ENCODE measurements around the gene SLC38A11. TPM values are rescaled to one million over a fixed set of nuclear protein-coding genes. Genes with fewer than 3 reads are reported as not detected.

Gene SLC38A11
- total and polyA plus RNA-seq, 2 experiments from 2014 or later, result not detected

DNA sequence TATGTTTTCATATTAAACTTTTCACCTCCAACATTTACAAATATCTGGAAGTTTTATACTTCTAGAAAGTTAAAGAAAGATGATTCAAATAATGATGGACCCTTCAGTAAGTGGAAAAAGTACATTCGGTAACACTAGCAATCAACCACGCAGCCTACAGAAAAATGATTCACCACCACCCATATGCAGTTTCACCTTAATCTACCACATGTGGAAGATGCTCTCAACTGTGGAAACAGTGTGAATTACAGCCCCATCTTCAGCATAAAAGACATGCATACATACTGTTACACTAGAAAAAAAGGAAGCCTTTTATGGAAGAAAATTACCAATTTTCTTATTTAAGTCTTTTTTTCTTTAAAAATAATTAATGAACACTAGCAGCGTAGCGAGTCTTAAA lies 1.1 kb downstream of the SLC38A11 start:
- Histone ChIP-seq H3K4me1 (ENCODE audit: insufficient read depth) (0 out of 2 replicates have a peak, but pooled peaks cover 4% of the 10 kb centered on the region), H3K9me2 (ENCODE audit: insufficient read depth) (no peaks in the 10 kb centered on the region), H3K4me3 (no peak overlapping the region), H3K79me2 (replicated peaks; ENCODE audit: insufficient read depth) (no peaks in the 10 kb centered on the region), H3K27ac (ENCODE audit: low read depth) (no peak overlapping the region), H3K36me3 (ENCODE audit: insufficient read depth) (no peaks in the 10 kb centered on the region), H3K27me3 (ENCODE audit: insufficient read depth) (no peaks in the 10 kb centered on the region), H4K20me1 (replicated peaks; ENCODE audit: insufficient read depth) (no peaks in the 10 kb centered on the region), H2AFZ (no peak overlapping the region), H3K4me2 (no peak overlapping the region), H3F3A (replicated peaks; ENCODE audit: low read depth) (no peaks in the 10 kb centered on the region)
- H3K4me3 Mint-ChIP-seq, result no peak overlapping the region
- DNase-seq (ENCODE audit: low spot score) (no peak), ATAC-seq (no peak)
- H3K36me3 Mint-ChIP-seq (ENCODE audit: low read depth), result no peaks in the 10 kb centered on the region
- no peaks in the 10 kb centered on the region; the same call in 2 of the 3 replicates for H3K9me3 Mint-ChIP-seq
- H3K4me1 Mint-ChIP-seq, result peaks cover 3% of the 10 kb centered on the region
- H3K27ac Mint-ChIP-seq, result no peak overlapping the region
- H3K27me3 Mint-ChIP-seq (ENCODE audit: insufficient read depth, low read depth, poor library complexity), result peaks cover 3% of the 10 kb centered on the region
- TF ChIP-seq EZH2phosphoT487 (IDR thresholded peaks at IDR 0.05; ENCODE audit: unreplicated experiment) (no peak), NANOG (IDR thresholded peaks at IDR 0.05; ENCODE audit: borderline replicate concordance) (no peak), EZH2 (IDR thresholded peaks at IDR 0.05; ENCODE audit: low read depth, unreplicated experiment) (no peak), POLR2AphosphoS5 (IDR thresholded peaks at IDR 0.05; ENCODE audit: low read depth) (no peak), ZNF331 (CRISPR knock-in tag; IDR thresholded peaks at IDR 0.05; ENCODE audit: low read depth) (no peak), ZNF114 (CRISPR knock-in tag; IDR thresholded peaks at IDR 0.05) (no peak), JUNB (IDR thresholded peaks at IDR 0.05; ENCODE audit: unreplicated experiment) (no peak), STAT1 (IDR thresholded peaks at IDR 0.05; ENCODE audit: unreplicated experiment) (no peak)
- TF ChIP-seq, protein P1, sequence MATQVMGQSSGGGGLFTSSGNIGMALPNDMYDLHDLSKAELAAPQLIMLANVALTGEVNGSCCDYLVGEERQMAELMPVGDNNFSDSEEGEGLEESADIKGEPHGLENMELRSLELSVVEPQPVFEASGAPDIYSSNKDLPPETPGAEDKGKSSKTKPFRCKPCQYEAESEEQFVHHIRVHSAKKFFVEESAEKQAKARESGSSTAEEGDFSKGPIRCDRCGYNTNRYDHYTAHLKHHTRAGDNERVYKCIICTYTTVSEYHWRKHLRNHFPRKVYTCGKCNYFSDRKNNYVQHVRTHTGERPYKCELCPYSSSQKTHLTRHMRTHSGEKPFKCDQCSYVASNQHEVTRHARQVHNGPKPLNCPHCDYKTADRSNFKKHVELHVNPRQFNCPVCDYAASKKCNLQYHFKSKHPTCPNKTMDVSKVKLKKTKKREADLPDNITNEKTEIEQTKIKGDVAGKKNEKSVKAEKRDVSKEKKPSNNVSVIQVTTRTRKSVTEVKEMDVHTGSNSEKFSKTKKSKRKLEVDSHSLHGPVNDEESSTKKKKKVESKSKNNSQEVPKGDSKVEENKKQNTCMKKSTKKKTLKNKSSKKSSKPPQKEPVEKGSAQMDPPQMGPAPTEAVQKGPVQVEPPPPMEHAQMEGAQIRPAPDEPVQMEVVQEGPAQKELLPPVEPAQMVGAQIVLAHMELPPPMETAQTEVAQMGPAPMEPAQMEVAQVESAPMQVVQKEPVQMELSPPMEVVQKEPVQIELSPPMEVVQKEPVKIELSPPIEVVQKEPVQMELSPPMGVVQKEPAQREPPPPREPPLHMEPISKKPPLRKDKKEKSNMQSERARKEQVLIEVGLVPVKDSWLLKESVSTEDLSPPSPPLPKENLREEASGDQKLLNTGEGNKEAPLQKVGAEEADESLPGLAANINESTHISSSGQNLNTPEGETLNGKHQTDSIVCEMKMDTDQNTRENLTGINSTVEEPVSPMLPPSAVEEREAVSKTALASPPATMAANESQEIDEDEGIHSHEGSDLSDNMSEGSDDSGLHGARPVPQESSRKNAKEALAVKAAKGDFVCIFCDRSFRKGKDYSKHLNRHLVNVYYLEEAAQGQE (IDR thresholded peaks at IDR 0.05; ENCODE audit: unreplicated experiment), result no peak
- TF ChIP-seq, protein P2, sequence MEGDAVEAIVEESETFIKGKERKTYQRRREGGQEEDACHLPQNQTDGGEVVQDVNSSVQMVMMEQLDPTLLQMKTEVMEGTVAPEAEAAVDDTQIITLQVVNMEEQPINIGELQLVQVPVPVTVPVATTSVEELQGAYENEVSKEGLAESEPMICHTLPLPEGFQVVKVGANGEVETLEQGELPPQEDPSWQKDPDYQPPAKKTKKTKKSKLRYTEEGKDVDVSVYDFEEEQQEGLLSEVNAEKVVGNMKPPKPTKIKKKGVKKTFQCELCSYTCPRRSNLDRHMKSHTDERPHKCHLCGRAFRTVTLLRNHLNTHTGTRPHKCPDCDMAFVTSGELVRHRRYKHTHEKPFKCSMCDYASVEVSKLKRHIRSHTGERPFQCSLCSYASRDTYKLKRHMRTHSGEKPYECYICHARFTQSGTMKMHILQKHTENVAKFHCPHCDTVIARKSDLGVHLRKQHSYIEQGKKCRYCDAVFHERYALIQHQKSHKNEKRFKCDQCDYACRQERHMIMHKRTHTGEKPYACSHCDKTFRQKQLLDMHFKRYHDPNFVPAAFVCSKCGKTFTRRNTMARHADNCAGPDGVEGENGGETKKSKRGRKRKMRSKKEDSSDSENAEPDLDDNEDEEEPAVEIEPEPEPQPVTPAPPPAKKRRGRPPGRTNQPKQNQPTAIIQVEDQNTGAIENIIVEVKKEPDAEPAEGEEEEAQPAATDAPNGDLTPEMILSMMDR (conservative IDR thresholded peaks at IDR 0.05; ENCODE audit: low read depth in 2 of 2), result no peak

DNA sequence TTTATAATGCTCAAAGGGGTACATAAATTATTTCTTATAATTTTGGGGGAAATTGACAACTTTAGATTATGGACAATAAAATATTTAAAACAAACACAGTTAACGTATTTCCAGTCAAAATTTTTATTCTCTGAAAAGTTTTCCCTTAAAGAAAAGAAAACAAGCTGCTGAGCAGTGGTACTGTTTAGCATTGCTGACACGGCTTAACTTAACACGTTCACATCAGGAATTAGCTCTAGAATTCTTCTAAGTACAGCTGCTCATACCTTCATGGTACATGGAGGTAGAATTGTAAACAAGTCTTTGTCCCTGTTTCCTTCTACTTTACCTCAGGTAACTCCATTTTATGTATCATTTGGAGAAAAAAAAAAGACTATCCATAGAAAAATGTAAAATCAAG lies 2.0 kb downstream of the SLC38A11 start:
- H3K4me2 ChIP-seq, result no peak overlapping the region
- no peaks in the 10 kb centered on the region for H3K79me2 ChIP-seq (replicated peaks; ENCODE audit: insufficient read depth)
- H3K4me3 ChIP-seq, result no peak overlapping the region
- H3K4me1 ChIP-seq (ENCODE audit: insufficient read depth), result 0 out of 2 replicates have a peak, but pooled peaks cover 4% of the 10 kb centered on the region
- Mint-ChIP-seq H3K4me1 (peaks cover 3% of the 10 kb centered on the region), H3K9me3 (no peaks in the 10 kb centered on the region; the same call in 2 of the 3 replicates), H3K36me3 (ENCODE audit: low read depth) (no peaks in the 10 kb centered on the region), H3K27me3 (ENCODE audit: insufficient read depth, low read depth, poor library complexity) (peaks cover 3% of the 10 kb centered on the region), H3K4me3 (no peak overlapping the region), H3K27ac (no peak overlapping the region; the same call in 1 of the 2 replicates)
- no peak overlapping the region for H2AFZ ChIP-seq
- H3K27ac ChIP-seq (ENCODE audit: low read depth), result no peak overlapping the region
- ATAC-seq (no peak), DNase-seq (ENCODE audit: low spot score) (no peak)
- H3K9me2 ChIP-seq (ENCODE audit: insufficient read depth), result no peaks in the 10 kb centered on the region
- H3K27me3 ChIP-seq (ENCODE audit: insufficient read depth), result no peaks in the 10 kb centered on the region
- no peaks in the 10 kb centered on the region for H3F3A ChIP-seq (replicated peaks; ENCODE audit: low read depth)
- H3K36me3 ChIP-seq (ENCODE audit: insufficient read depth), result no peaks in the 10 kb centered on the region
- no peaks in the 10 kb centered on the region for H4K20me1 ChIP-seq (replicated peaks; ENCODE audit: insufficient read depth)
- no peak for TF ChIP-seq ZNF114 (CRISPR knock-in tag; IDR thresholded peaks at IDR 0.05)
- TF ChIP-seq, protein P3, sequence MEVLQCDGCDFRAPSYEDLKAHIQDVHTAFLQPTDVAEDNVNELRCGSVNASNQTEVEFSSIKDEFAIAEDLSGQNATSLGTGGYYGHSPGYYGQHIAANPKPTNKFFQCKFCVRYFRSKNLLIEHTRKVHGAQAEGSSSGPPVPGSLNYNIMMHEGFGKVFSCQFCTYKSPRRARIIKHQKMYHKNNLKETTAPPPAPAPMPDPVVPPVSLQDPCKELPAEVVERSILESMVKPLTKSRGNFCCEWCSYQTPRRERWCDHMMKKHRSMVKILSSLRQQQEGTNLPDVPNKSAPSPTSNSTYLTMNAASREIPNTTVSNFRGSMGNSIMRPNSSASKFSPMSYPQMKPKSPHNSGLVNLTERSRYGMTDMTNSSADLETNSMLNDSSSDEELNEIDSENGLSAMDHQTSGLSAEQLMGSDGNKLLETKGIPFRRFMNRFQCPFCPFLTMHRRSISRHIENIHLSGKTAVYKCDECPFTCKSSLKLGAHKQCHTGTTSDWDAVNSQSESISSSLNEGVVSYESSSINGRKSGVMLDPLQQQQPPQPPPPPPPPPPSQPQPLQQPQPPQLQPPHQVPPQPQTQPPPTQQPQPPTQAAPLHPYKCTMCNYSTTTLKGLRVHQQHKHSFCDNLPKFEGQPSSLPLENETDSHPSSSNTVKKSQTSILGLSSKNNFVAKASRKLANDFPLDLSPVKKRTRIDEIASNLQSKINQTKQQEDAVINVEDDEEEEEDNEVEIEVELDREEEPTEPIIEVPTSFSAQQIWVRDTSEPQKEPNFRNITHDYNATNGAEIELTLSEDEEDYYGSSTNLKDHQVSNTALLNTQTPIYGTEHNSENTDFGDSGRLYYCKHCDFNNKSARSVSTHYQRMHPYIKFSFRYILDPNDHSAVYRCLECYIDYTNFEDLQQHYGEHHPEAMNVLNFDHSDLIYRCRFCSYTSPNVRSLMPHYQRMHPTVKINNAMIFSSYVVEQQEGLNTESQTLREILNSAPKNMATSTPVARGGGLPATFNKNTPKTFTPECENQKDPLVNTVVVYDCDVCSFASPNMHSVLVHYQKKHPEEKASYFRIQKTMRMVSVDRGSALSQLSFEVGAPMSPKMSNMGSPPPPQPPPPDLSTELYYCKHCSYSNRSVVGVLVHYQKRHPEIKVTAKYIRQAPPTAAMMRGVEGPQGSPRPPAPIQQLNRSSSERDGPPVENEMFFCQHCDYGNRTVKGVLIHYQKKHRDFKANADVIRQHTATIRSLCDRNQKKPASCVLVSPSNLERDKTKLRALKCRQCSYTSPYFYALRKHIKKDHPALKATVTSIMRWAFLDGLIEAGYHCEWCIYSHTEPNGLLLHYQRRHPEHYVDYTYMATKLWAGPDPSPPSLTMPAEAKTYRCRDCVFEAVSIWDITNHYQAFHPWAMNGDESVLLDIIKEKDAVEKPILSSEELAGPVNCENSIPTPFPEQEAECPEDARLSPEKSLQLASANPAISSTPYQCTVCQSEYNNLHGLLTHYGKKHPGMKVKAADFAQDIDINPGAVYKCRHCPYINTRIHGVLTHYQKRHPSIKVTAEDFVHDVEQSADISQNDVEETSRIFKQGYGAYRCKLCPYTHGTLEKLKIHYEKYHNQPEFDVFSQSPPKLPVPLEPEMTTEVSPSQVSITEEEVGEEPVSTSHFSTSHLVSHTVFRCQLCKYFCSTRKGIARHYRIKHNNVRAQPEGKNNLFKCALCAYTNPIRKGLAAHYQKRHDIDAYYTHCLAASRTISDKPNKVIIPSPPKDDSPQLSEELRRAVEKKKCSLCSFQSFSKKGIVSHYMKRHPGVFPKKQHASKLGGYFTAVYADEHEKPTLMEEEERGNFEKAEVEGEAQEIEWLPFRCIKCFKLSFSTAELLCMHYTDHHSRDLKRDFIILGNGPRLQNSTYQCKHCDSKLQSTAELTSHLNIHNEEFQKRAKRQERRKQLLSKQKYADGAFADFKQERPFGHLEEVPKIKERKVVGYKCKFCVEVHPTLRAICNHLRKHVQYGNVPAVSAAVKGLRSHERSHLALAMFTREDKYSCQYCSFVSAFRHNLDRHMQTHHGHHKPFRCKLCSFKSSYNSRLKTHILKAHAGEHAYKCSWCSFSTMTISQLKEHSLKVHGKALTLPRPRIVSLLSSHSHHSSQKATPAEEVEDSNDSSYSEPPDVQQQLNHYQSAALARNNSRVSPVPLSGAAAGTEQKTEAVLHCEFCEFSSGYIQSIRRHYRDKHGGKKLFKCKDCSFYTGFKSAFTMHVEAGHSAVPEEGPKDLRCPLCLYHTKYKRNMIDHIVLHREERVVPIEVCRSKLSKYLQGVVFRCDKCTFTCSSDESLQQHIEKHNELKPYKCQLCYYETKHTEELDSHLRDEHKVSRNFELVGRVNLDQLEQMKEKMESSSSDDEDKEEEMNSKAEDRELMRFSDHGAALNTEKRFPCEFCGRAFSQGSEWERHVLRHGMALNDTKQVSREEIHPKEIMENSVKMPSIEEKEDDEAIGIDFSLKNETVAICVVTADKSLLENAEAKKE (CRISPR knock-in tag; IDR thresholded peaks at IDR 0.05), result no peak
- no peak for TF ChIP-seq EZH2phosphoT487 (IDR thresholded peaks at IDR 0.05; ENCODE audit: unreplicated experiment)
- TF ChIP-seq ZNF331 (CRISPR knock-in tag; IDR thresholded peaks at IDR 0.05; ENCODE audit: low read depth), result no peak
- no peak for TF ChIP-seq NANOG (IDR thresholded peaks at IDR 0.05; ENCODE audit: borderline replicate concordance)

Data from GM23338 (cell line).